ENCODE data around the gene NSRP1.

Gene NSRP1

DNA sequence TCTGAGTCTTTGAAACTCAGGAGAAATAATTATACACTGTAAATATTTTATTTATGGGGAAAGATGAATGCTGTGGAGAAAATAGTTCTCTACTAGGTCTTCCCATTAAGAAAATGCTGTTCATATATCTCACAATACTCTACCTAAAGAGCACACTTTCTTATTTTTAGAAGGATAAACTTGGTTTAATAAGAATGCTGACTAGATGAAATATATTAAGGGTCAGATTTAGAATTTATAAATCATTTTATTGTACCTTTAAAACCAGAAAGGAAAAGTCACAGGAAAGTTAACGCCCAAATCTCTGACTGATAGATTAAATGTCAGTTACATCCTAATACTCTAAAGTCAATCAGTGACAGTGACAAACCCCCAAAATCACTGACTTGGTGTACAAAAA, 70.1 kb downstream of the NSRP1 start:
- no peak for TF ChIP-seq CTCF (conservative IDR thresholded peaks at IDR 0.05; ENCODE audit: low read length)
- no peak for DNase-seq (ENCODE audit: low read depth)
- H3K4me3 ChIP-seq (ENCODE audit: low read length) = no peak overlapping the region

GRCh38 chr17:30187573-30187972, 71.0 kb downstream of the NSRP1 start:
- no peak for DNase-seq (ENCODE audit: low read depth)
- TF ChIP-seq CTCF (conservative IDR thresholded peaks at IDR 0.05; ENCODE audit: low read length) = no peak
- no peak overlapping the region for H3K4me3 ChIP-seq (ENCODE audit: low read length)

GRCh38 chr17:30188211-30188939, 71.8 kb downstream of the NSRP1 start:
- TF ChIP-seq CTCF (conservative IDR thresholded peaks at IDR 0.05; ENCODE audit: low read length) = no peak
- DNase-seq (ENCODE audit: low read depth) = no peak
- no peak overlapping the region for H3K4me3 ChIP-seq (ENCODE audit: low read length)

DNA sequence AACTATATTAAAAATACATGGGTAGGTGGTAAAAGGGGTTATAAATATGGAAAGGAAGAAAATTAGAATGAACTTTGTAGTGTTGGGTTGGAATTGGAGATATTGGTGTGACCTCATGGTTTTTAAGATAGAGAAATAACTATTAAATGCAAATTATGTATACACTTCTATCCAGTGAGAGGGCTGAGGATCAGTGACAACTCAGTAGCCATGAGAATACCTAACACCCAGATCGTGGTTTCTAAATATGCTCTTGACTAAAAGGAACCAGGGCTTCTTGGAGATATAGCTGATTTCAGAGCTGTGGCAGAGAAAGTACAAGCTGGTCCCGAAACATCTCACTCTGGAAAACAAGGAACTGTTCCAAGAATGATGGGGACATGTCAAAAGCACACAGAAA, 74.5 kb downstream of the NSRP1 start:
- TF ChIP-seq CTCF (conservative IDR thresholded peaks at IDR 0.05; ENCODE audit: low read length) = no peak
- no peak for DNase-seq (ENCODE audit: low read depth)
- no peak overlapping the region for H3K4me3 ChIP-seq (ENCODE audit: low read length)

- H3K4me3 ChIP-seq (ENCODE audit: low read length) = no peak overlapping the region
- no peak for TF ChIP-seq CTCF (conservative IDR thresholded peaks at IDR 0.05; ENCODE audit: low read length)
- DNase-seq (ENCODE audit: low read depth) = no peak
Measured at GRCh38 chr17:30196504-30196903, 79.9 kb downstream of the NSRP1 start.

DNA sequence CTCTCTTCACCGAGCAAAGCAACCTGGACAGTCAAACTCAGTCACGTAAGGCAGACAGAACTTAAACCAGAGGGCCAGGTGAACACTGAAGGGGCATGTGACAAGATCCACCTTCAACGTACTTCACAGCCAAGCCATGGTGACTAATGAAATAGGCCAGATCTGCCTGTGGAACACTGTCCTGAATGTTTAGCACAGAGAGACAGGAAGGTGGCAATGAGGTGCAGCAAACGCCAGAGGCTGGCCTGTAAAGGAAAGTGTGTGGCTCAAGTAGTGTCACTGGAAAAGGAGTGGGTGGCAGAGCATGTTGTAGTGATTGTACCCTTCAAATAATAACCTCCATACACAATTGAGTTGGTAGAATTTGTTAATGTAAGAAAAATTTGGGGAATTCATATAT, 80.8 kb downstream of the NSRP1 start:
- no peak overlapping the region for H3K4me3 ChIP-seq (ENCODE audit: low read length)
- DNase-seq (ENCODE audit: low read depth) = no peak
- TF ChIP-seq CTCF (conservative IDR thresholded peaks at IDR 0.05; ENCODE audit: low read length) = no peak

DNA sequence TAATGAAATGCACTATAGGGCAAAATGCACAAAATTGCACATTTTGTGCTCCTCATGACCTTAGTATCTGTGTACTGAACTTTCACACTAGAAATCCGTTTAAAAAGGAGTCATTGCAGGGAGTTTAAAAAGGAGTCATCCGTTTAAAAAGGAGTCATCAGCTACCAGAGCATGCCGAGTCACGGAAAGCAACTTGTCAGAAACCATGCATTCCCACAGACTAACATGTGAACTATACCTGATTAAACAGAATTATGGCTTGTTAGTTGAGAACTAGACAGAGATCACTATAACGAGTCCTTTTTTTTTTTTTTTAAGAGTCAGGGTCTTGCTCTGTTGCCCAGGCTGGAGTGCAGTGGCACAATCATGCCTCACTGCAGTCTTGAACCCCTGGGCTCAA, 83.0 kb downstream of the NSRP1 start:
- no peak for TF ChIP-seq CTCF (conservative IDR thresholded peaks at IDR 0.05; ENCODE audit: low read length)
- no peak for DNase-seq (ENCODE audit: low read depth)

More for the DNA sequence above, 83.0 kb downstream of the NSRP1 start:
- no peak overlapping the region for H3K4me3 ChIP-seq (ENCODE audit: low read length)
